Ramos (cell line): ENCODE data around the gene IDE.
"Not testable (repeated sequence)": the region's sequence is repeated elsewhere in the genome, so short reads cannot be mapped to it uniquely, and the experiment has no call there.

Source experiments
- in situ Hi-C: fragments of 300-500 bp; cut with MboI; formaldehyde crosslinking; loops from one replicate; pipeline ENCODE4 v1.14.3; 2022; ENCODE audit warnings: low sequenced_read_pairs; ENCODE audit not compliant: unreplicated experiment

Gene IDE

GRCh38 chr10:92430103-92430502, 143.8 kb downstream of the IDE start:
- in situ Hi-C loops = loop anchor here (5.0 kb wide), 1 partner anchor 343 kb away; no protein-coding TSS in a partner anchor

- in situ Hi-C loops = no loop called here
Observed at GRCh38 chr10:92421550-92421949, 152.3 kb downstream of the IDE start.

- in situ Hi-C loops = no loop called here
Observed at GRCh38 chr10:92420546-92421275, 153.2 kb downstream of the IDE start.

GRCh38 chr10:92419740-92420545, 153.9 kb downstream of the IDE start:
- in situ Hi-C loops = no loop called here

- in situ Hi-C loops = no loop called here
Observed at GRCh38 chr10:92418891-92419290, 155.0 kb downstream of the IDE start.

GRCh38 chr10:92418221-92418620, 155.7 kb downstream of the IDE start:
- in situ Hi-C loops = no loop called here

GRCh38 chr10:92413519-92413918, 160.4 kb downstream of the IDE start:
- in situ Hi-C loops = no loop called here

- in situ Hi-C loops = no loop called here
Observed at GRCh38 chr10:92413011-92413410, 160.9 kb downstream of the IDE start.

GRCh38 chr10:92411406-92411805, 162.5 kb downstream of the IDE start:
- in situ Hi-C loops = no loop called here

- in situ Hi-C loops = no loop called here
Observed at GRCh38 chr10:92410501-92410900, 163.4 kb downstream of the IDE start.

- in situ Hi-C loops = no loop called here
Observed at GRCh38 chr10:92408017-92408361, 165.9 kb downstream of the IDE start.

- in situ Hi-C loops = no loop called here
Observed at GRCh38 chr10:92407305-92408016, 166.4 kb downstream of the IDE start.

- in situ Hi-C loops = no loop called here
Observed at GRCh38 chr10:92405419-92405924, 168.4 kb downstream of the IDE start.

GRCh38 chr10:92404612-92405418, 169.1 kb downstream of the IDE start:
- in situ Hi-C loops = no loop called here

GRCh38 chr10:92402234-92402633, 171.7 kb downstream of the IDE start:
- in situ Hi-C loops = not testable (repeated sequence)
